ENCODE results near the gene MSI2.

GRCh38 chr17:57648720-57649119 is 392.4 kb downstream of the MSI2 start:
- no peak for TF ChIP-seq POLR2A (IDR thresholded peaks at IDR 0.05; ENCODE audit: low read depth, low read length)
- no peak for TF ChIP-seq TAF1 (IDR thresholded peaks at IDR 0.05; ENCODE audit: borderline replicate concordance, low read depth, low read length)
- TF ChIP-seq POLR2AphosphoS5 (IDR thresholded peaks at IDR 0.05; ENCODE audit: low read depth, low read length): no peak
